K562 (cell line): Measurements from ENCODE around the gene ASB2. TPM values are rescaled to one million over a fixed set of nuclear protein-coding genes. Genes with fewer than 3 reads are reported as not detected.

ENCODE experiments used
- FOXJ2 ChIP-seq: fragments of 200-800 bp; sonication (Bioruptor generic); IDR thresholded peaks from 2 replicates; pipeline ENCODE4 v1.6.1; 2016; ENCODE audit warnings: missing genetic modification characterization, missing compliant biosample characterization
- REST ChIP-seq, 2 experiments: fragments of 450-650 bp; formaldehyde crosslinking in 1 of 2; IDR thresholded peaks; 2 replicates each; pipeline versions ENCODE4 v1.4.0 to v1.6.1; 2014 to 2020; ENCODE audit warnings: mild to moderate bottlenecking in 2 of 2, borderline replicate concordance in 1 of 2, low read depth in 1 of 2
- ZBTB9 ChIP-seq: fragments of 450-650 bp; formaldehyde crosslinking; IDR thresholded peaks from 2 replicates; pipeline ENCODE4 v1.4.0; 2020; ENCODE audit warnings: mild to moderate bottlenecking, moderate library complexity
- polyA plus RNA-seq, 8 experiments: library from polyadenylated mRNA; depleted of rRNA in 4 of 8; stranded (reverse) in 5 of 8; unstranded in 3 of 8; fragments of >200 nt; fragmentation: Nextera tagmentation in 2 of 8; fragmentation: Illumina TruSeq in 1 of 8; extraction: Ambion mirVana in 2 of 8; extraction: Trizol in 1 of 8; gene quantifications; 2 replicates each; pipeline versions ENCODE4 v1.2.1 to v1.2.3, GENCODE V29; 2011 to 2014; ENCODE audit warnings: inconsistent platforms in 1 of 8, missing spikeins in 1 of 8
- total RNA-seq, 7 experiments: library from RNA; depleted of rRNA in 6 of 7; stranded (reverse); fragments of >200 nt in 6 of 7; fragmentation: Illumina TruSeq in 2 of 7; extraction: Trizol in 2 of 7; gene quantifications; 2 replicates each; pipeline versions ENCODE4 v1.2.1 to v1.2.3, GENCODE V29; 2011 to 2021; ENCODE audit warnings: low replicate concordance in 1 of 7

ASB2 gene
- total and polyA plus RNA-seq, 9 of the 15 experiments (the other 6 are each of a cell fraction or from before 2014, with no cell fraction given) = not detected

DNA sequence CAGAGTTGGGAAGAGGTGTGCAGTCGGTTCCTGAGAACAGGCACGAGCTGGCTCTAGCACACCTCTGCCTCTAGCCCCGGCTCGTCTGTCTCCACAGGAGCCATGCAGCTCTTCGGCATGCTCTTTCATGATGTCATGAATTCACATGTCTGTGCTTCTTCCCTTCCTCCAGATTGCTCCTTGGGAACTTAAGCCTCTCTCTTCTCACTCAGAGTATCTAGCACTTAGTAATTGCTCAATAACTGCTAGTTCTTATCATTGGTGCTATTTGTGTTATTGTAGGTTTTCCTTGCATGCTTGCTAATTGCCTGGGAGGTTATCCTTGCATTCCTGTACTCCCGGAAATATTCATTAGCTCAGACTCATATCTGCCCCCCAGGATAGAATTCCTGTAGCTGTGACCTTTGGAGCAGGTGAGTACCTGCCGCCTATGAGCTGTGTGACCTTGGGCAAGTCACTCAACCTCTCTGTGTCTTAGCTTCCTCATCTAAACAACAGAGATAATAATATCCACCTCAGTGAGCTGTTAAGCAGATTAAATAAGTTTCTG is 29.8 kb downstream of the ASB2 start (continued):
- TF ChIP-seq REST (IDR thresholded peaks at IDR 0.05; ENCODE audit: borderline replicate concordance) = no peak
- TF ChIP-seq REST (CRISPR knock-in tag; IDR thresholded peaks at IDR 0.05; ENCODE audit: low read depth) = no peak
- no peak for TF ChIP-seq FOXJ2 (tag)
- no peak for TF ChIP-seq ZBTB9
